SK-N-SH (cell line): ENCODE data around the gene PPFIBP2. TPM values are rescaled to one million over a fixed set of nuclear protein-coding genes. Genes with fewer than 3 reads are reported as not detected.

Experiments used
- CTCF ChIA-PET: fragments of 300-600, 350-600 bp; formaldehyde crosslinking; extraction: SDS; loops from one replicate; lab custom pipeline; 2021; lab: Yijun Ruan, JAX
- POLR2A ChIA-PET: fragments of 350-600 bp; sonication (Branson Sonifier 250); formaldehyde crosslinking; extraction: SDS; loops from one replicate; lab custom pipeline; 2020; ENCODE audit warnings: antibody characterized with exemption, inconsistent platforms; lab: Yijun Ruan, JAX
- DNase-seq: peaks from one replicate; pipeline ENCODE4 v3.0.0; 2012
- H2AFZ ChIP-seq: fragments of 200-600 bp; sonication (generic); 2 replicates; pipeline ENCODE4 v1.8.1; 2016; ENCODE audit warnings: antibody characterized with exemption, mild to moderate bottlenecking, low read depth
- H3F3A ChIP-seq: fragments of 200-600 bp; sonication (generic); replicated peaks from 2 replicates; pipeline ENCODE3; 2016; ENCODE audit warnings: antibody characterized with exemption, mild to moderate bottlenecking; ENCODE audit not compliant: insufficient read depth
- H3K27ac ChIP-seq, 2 experiments: fragments of 200-500 bp in 1 of 2; fragments of 200-600 bp in 1 of 2; sonication (Bioruptor generic) in 1 of 2; sonication (generic), shearing (Covaris generic) in 1 of 2; 2 replicates each; pipeline versions ENCODE4 v1.5.1 to v1.6.1; 2014 to 2016; ENCODE audit warnings: low read depth in 2 of 2, inconsistent platforms in 1 of 2, low read length in 1 of 2, mild to moderate bottlenecking in 1 of 2, mixed read lengths in 1 of 2
- H3K27me3 ChIP-seq: fragments of 200-600 bp; sonication (generic), shearing (Covaris generic); 2 replicates; pipeline ENCODE4 v1.6.1; 2016; ENCODE audit warnings: mixed run types; ENCODE audit not compliant: insufficient read depth
- H3K36me3 ChIP-seq, 2 experiments: fragments of 200-500 bp in 1 of 2; fragments of 200-600 bp in 1 of 2; sonication (Bioruptor generic) in 1 of 2; sonication (generic) in 1 of 2; replicated peaks in 1 of 2; 2 replicates each; pipeline versions ENCODE3 to v1.5.1; 2014 to 2016; ENCODE audit warnings: low read length in 1 of 2, mild to moderate bottlenecking in 1 of 2; ENCODE audit not compliant: insufficient read depth in 2 of 2, control insufficient read depth in 1 of 2
- H3K4me1 ChIP-seq, 2 experiments: fragments of 200-500 bp in 1 of 2; fragments of 200-600 bp in 1 of 2; sonication (Bioruptor generic) in 1 of 2; sonication (generic), shearing (Covaris generic) in 1 of 2; 2 replicates each; pipeline versions ENCODE4 v1.5.1 to v1.6.1; 2014 to 2016; ENCODE audit warnings: low read depth in 1 of 2, low read length in 1 of 2, mixed run types in 1 of 2; ENCODE audit not compliant: insufficient read depth in 2 of 2, control insufficient read depth in 1 of 2
- H3K4me2 ChIP-seq: fragments of 200-600 bp; sonication (generic), shearing (Covaris generic); 2 replicates; pipeline ENCODE4 v1.6.1; 2017; ENCODE audit warnings: mixed run types
- H3K4me3 ChIP-seq, 2 experiments: fragments of 200-500 bp in 1 of 2; fragments of 200-600 bp in 1 of 2; sonication (Bioruptor generic) in 1 of 2; sonication (generic), shearing (Covaris generic) in 1 of 2; 2 replicates each; pipeline versions ENCODE4 v1.5.1 to v1.8.1; 2014 to 2016; ENCODE audit warnings: low read depth in 2 of 2, inconsistent platforms in 1 of 2, low read length in 1 of 2, mild to moderate bottlenecking in 1 of 2, mixed read lengths in 1 of 2, moderate library complexity in 1 of 2
- H3K79me2 ChIP-seq: fragments of 200-600 bp; sonication (generic); 2 replicates; pipeline ENCODE4 v1.8.1; 2017; ENCODE audit warnings: mild to moderate bottlenecking; ENCODE audit not compliant: insufficient read depth
- H3K9ac ChIP-seq: fragments of 200-600 bp; sonication (generic); 2 replicates; pipeline ENCODE4 v1.6.1; 2017; ENCODE audit warnings: mixed run types
- H3K9me2 ChIP-seq: fragments of 200-600 bp; sonication (generic); 2 replicates; pipeline ENCODE4 v1.6.1; 2017; ENCODE audit warnings: mixed run types
- H3K9me3 ChIP-seq: fragments of 200-600 bp; sonication (generic); 2 replicates; pipeline ENCODE4 v1.6.1; 2017; ENCODE audit warnings: mixed run types, mild to moderate bottlenecking, moderate library complexity
- H4K20me1 ChIP-seq: fragments of 200-600 bp; sonication (generic); 2 replicates; pipeline ENCODE4 v1.6.1; 2017; ENCODE audit warnings: mild to moderate bottlenecking, mixed run types; ENCODE audit not compliant: insufficient read depth
- POLR2AphosphoS5 ChIP-seq: IDR thresholded peaks from 2 replicates; pipeline ENCODE4 v1.6.1; 2012; ENCODE audit warnings: low read depth, low read length
- RCOR1 ChIP-seq: fragments of 150-350 bp; IDR thresholded peaks from 2 replicates; pipeline ENCODE4 v1.6.1; 2017; ENCODE audit warnings: antibody characterized with exemption, low read length
- SIN3A ChIP-seq: IDR thresholded peaks from 2 replicates; pipeline ENCODE4 v1.6.1; 2012; ENCODE audit warnings: low read depth, mild to moderate bottlenecking, low read length, moderate library complexity, borderline replicate concordance
- TCF12 ChIP-seq: IDR thresholded peaks from 2 replicates; pipeline ENCODE4 v1.4.0; 2012
- USF1 ChIP-seq: IDR thresholded peaks from 2 replicates; pipeline ENCODE4 v1.4.0; 2012; ENCODE audit warnings: low read depth, borderline replicate concordance
- WGBS: methylation state at CpG from one replicate; pipeline ENCODE4 v1.1.6; 2017; ENCODE audit warnings: low lambda C conversion rate; 5-methylcytosine and 5-hydroxymethylcytosine counted together
- polyA plus RNA-seq, 3 experiments: library from polyadenylated mRNA; depleted of rRNA; stranded (reverse); fragments of >200 nt; gene quantifications; 2 replicates each; pipeline ENCODE4 v1.2.3, GENCODE V29; 2012

PPFIBP2 gene
- polyA plus RNA-seq, 1 of the 3 experiments (the other 2 are of a cell fraction), result 0.67 TPM

GRCh38 chr11:7538031-7538430 is 24.2 kb downstream of the PPFIBP2 start:
- Histone ChIP-seq H3K4me1 (peaks cover 0 to 21% of the 10 kb centered on the region in 2 experiments; a peak in 2 of 4 replicates), H3K4me3 (no peak overlapping the region), H3F3A (no peaks in the 10 kb centered on the region), H3K36me3 (no peaks in the 10 kb centered on the region), H3K9me2 (no peaks in the 10 kb centered on the region), H3K27me3 (no peaks in the 10 kb centered on the region; the same call in 1 of the 2 replicates), H3K9me3 (no peaks in the 10 kb centered on the region), H3K27ac (no peak overlapping the region), H3K9ac (no peak overlapping the region), H4K20me1 (no peaks in the 10 kb centered on the region), H3K79me2 (no peaks in the 10 kb centered on the region), H2AFZ (no peak overlapping the region), H3K4me2 (no peak overlapping the region)
- CTCF ChIA-PET, result interaction anchor here (1.0 to 3.6 kb wide), 5 partner anchors 8 to 128 kb away, joined by 3 to 12 read pairs (median 9); no protein-coding TSS in a partner anchor
- no peak for DNase-seq
- POLR2A ChIA-PET, result no interaction called here
- 35% methylated on average over 8 of the region's 8 CpGs for WGBS
- no peak for TF ChIP-seq POLR2AphosphoS5

GRCh38 chr11:7538466-7539454 is 25.0 kb downstream of the PPFIBP2 start:
- Histone ChIP-seq H3K79me2 (no peaks in the 10 kb centered on the region), H3K27ac (no peak overlapping the region), H2AFZ (no peak overlapping the region), H3K9ac (no peak overlapping the region), H4K20me1 (no peaks in the 10 kb centered on the region), H3K27me3 (no peaks in the 10 kb centered on the region; the same call in 1 of the 2 replicates), H3K9me2 (no peaks in the 10 kb centered on the region), H3F3A (no peaks in the 10 kb centered on the region), H3K4me3 (no peak overlapping the region), H3K9me3 (no peaks in the 10 kb centered on the region), H3K36me3 (no peaks in the 10 kb centered on the region), H3K4me1 (peaks cover 0 to 26% of the 10 kb centered on the region in 2 experiments; a peak in 2 of 4 replicates), H3K4me2 (no peak overlapping the region)
- no peak for TF ChIP-seq USF1
- POLR2A ChIA-PET, result no interaction called here
- DNase-seq, result no peak
- CTCF ChIA-PET, result interaction anchor here (1.1 to 3.6 kb wide), 5 partner anchors 9 to 441 kb away, joined by 3 to 12 read pairs (median 10); no protein-coding TSS in a partner anchor
- WGBS, result 47% methylated on average over 12 of the region's 12 CpGs

GRCh38 chr11:7540830-7541555 is 27.2 kb downstream of the PPFIBP2 start:
- CTCF ChIA-PET, result interaction anchor here (0.9 to 3.6 kb wide), 3 partner anchors 11 to 125 kb away, joined by 3 to 12 read pairs (median 4); no protein-coding TSS in a partner anchor
- H3K4me1 ChIP-seq, result peaks cover 0 to 26% of the 10 kb centered on the region in 2 experiments; a peak in 2 of 4 replicates
- H3K36me3 ChIP-seq, result no peaks in the 10 kb centered on the region
- no peaks in the 10 kb centered on the region for H4K20me1 ChIP-seq
- no peak overlapping the region for H3K27ac ChIP-seq
- no peaks in the 10 kb centered on the region for H3F3A ChIP-seq
- no peak overlapping the region for H2AFZ ChIP-seq
- no peaks in the 10 kb centered on the region; the same call in 1 of the 2 replicates for H3K27me3 ChIP-seq
- 56% methylated on average over 7 of the region's 8 CpGs for WGBS
- H3K9me3 ChIP-seq, result no peaks in the 10 kb centered on the region
- H3K4me3 ChIP-seq, result no peak overlapping the region
- H3K9me2 ChIP-seq, result no peaks in the 10 kb centered on the region
- no peak overlapping the region for H3K4me2 ChIP-seq
- no peak for TF ChIP-seq SIN3A
- TF ChIP-seq RCOR1, result peak; percentile 33; the same call in 1 of the 2 replicates
- TF ChIP-seq TCF12, result no peak
- H3K9ac ChIP-seq, result no peak overlapping the region
- POLR2A ChIA-PET, result no interaction called here
- no peak for DNase-seq
- H3K79me2 ChIP-seq, result no peaks in the 10 kb centered on the region
